Stimulated activated CD4-positive, alpha-beta T cell treated with anti-CD3 and anti-CD28 coated beads, TNF-alpha, amount 100 ng/mL, for 24 hours (primary cell): Measurements from ENCODE around the gene SEMA5A.

Experiments
- DNase-seq, 3 experiments: peaks; one replicate each; pipeline ENCODE4 v3.0.0-alpha.2; 2020; ENCODE audit warnings: low read depth in 3 of 3

The SEMA5A gene

DNA sequence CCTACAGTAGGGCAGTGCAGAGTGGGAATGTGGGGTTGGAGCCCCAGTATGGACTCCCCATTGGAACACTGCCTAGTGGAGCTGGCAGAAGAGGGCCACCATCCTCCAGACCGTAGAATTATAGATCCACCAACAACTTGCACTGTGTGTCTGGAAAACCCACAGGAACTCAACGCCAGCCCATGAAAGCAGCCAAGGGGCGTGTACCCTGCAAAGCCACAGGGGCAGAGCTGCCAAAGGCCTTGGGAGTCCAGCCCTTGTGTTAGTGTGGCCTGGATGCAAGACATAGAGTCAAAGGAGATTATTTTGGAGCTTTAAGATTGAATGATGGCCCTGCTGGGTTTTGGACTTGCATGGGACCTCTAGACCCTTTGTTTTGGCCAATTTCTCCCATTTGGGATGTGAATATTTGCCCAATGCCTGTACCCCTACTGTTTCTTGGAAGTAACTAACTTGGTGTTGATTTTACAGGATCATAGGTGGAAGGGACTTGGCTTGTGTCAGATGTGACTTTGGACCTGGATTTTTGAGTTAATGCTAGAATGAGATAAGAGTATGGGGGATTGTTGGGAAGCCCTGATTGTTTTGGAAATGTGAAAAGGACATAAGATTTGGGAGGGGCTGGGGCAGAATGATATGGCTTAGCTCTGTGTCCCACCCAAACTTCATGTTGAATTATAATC is 266.8 kb downstream of the SEMA5A start:
- DNase-seq, result no peak

DNA sequence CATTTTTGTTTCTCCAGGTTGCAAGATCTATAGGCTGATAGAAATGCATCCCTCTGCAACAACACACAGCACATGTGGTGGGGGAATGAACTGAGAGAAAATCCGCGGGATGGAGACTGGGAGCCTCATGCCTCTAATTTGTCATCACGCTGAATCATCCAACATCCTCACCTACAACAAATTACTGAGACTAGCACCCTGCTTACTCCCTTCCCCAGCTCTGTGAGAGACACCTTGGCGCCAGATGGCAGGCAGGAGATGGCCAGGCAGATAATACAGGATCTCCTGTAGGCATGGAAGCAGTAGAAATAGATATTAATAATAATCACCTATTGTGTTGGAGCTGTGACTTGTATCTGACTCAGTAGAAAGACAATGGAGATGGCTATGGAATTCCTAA is 276.9 kb downstream of the SEMA5A start:
- DNase-seq, result no peak

DNA sequence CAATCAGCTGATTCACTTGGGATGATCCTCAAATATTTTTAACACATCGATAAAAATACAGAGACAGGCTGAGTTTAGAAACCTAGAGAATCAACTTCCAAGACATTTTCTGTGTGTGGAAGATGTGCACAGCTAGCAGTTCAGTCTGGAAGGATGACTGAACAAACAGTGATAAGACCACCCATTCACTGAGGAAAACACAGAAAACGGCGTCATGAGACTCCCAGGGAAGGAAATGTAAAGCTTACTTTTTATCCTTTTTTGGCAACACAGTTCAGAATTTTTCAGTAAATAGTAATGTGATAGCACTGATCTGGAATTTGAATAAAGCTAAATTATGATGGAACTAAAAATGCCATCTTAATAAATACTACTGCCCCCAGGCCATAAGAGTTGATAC is 277.6 kb downstream of the SEMA5A start:
- no peak for DNase-seq

DNA sequence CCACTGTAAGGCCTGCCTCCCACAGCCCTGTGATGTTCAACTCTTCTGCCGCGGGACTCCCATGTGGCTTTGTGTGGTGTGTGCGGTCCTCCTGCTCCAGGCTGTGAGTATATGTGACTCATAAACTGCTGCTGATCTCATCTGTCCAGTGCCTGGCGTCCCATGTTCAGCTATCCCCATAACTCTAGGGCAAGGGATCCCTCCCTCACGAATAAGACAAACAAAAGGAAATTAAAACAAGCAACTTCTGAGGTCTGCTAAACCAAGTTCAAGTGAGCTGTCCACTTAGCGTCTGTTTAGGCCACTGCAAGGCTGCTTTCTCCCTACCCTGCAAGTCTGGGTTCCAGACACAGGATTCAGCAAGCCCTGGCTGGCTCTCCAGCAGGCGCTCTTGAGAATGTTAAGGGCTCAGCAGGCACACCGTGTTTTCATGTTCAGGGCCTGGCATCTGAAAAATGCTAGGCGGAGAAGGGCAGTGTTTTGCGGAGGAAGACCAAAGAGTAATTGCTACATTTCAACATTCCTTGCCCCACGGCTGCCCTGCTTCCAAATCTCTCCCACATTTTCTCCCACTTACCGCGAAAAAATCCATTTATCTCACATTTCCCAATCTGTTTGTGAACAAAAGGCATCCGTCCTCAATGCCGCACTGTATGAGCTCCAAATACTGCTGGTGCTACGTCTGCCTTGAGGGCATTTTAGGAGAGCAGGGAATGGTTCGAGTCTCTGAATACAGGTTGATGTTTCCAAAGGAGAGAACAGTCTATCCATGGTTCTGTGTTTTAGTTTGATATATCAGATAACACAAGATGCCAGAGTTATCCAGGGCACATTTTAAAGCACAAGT is 280.2 kb downstream of the SEMA5A start:
- DNase-seq, result no peak

DNA sequence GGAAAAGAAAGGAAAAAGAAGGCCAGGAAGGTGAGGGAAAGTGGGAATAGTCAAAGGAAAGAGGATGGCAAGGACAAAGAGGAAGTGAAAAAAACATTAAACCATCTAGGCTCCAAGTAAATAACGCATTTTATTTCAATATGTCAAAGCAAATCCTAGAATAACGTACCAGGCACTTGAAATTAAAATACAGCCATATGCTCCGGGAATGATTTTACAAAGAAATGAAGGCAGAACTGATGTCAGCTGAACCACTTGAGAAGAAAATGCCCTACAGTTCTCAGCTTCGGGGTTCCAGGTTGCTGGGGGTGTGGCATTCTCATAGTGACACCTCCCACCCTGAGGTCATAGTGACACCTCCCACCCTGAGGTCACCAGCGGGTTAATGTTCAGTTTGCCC is 281.6 kb downstream of the SEMA5A start:
- DNase-seq, result no peak

DNA sequence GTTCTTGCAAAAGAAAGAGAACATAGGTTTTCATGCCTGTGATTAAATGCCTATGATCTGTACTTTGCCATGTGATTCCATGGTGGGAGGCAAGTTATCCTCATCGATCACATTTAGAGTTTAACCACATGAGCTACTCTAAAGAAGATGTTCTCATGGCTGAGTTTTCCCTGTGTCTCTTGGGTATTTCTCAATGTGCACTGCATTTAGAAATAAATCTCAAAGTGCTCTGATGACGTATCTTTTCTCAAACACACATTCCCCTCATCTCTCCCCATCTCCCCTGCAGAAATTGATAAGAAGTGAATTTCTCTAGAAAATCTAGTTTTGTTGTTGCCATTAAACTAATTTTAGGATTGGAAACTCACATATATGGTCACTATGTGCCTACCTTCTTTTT is 282.2 kb downstream of the SEMA5A start:
- no peak for DNase-seq

DNA sequence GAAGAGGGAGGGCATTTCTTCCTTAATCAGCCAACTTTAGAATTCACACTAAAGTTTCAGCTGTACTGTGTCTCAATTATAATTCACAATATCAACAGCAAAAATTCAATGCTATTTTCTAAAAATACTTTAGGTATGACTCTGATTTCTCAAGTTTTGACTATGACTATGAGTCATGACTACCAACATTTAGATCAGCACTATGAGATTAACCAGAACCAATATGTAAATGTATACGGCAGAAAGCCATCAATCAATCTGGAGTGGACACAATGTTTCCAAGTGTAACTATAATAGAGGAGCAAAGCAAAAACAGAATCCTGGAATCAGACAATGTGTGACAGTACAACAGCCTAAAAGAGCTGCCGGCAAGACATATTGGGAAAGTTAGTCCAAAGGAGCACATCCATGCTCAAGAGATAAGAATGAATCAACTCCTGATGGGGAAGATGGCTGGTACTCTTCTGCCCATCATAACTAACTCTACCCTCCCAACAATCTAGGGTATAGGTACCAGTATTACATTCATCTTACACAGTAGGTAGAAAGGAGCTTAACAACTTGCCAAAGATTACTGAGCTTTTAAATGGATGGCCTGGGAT is 294.4 kb downstream of the SEMA5A start:
- DNase-seq, result no peak

DNA sequence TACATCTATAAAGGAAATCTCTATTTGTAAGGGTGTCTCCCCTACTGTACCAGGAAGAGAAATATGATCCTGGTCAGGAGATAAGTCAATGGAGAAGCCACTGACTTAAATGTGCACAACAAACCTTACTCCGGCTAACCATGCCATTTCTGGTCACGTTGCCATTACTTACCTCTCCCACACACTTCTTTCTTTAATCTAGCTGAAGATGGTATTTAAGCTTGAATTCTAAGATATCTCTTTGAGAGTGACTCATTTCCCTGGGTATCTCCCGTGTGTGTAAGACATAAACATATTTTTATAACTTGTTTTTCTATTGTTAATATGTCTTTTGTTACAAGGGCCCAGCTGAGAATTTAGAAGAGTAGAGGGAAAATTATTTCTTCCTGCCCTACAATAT is 296.6 kb downstream of the SEMA5A start:
- DNase-seq, result no peak

DNA sequence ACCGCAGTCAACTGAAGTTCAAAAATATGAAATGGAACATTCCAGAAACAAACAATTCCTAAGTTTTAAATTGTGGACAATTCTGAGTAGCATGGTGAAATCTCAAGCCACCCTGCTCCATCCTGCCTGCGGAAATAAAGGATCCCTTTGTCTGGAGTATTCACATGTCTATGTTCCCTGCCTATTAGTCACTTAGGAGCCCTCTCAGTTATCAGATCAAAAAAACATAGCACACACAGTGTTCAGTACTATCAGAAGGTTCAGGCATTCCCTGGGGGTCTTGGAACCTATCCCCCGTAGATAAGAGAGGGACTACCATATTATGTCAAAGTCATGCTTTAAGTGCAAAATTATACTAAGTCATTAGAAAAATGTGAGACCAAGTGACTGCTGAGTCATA is 300.8 kb downstream of the SEMA5A start:
- no peak for DNase-seq

DNA sequence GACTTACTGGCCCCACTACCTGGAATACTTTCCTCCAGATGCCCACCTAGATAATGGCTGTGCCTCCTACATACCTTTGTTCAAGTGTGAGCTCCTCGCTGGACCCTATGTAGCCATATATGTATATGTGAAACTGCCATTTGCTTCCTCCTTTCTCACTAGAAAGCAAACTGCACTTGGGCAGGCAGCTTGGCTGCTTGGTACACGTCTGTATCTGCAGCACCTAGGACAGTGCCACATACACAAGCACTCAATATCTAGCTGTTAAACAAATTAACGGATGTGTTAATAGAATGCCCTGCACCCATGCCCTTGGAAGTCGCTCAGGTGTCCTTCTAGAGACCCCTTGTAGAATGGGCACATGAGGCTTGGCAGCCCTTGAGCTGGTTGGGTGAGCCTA is 301.5 kb downstream of the SEMA5A start:
- DNase-seq, result no peak

DNA sequence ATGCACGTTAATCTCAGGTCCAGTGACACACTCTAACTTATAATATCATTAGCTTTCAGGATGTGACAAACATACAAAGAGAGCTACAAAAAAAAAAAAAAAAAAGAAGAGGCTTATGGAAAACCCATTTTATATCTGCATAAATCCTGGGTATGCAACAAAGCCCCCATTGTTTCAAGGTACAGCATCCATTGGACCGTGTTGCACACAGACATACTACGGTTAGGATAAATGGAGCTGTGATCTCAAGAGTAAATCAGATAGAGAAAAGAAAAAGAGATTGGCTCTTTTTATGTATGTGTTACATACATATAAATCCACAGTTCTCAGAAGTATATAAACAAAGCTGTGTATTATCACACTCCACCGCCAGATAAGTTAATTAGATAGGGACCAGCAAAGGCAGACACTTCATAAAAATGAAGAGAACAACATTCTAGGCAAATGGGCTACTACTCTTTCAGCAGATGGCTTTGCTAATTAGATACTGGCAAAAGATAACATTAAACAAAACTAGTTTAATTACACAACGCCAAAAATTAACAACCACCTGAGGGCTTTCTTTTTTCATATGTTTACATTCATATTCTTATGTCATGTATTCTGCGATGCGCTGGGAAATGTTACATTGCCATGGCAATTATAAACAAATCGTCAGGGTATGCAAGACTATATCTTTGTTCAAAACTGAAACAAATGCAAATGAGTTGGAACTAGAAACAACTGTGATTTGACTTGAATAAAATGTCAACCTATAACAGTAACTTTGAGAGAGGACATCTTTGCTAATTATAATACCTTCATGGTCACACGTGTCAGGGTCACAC is 304.2 kb downstream of the SEMA5A start:
- DNase-seq, result no peak

DNA sequence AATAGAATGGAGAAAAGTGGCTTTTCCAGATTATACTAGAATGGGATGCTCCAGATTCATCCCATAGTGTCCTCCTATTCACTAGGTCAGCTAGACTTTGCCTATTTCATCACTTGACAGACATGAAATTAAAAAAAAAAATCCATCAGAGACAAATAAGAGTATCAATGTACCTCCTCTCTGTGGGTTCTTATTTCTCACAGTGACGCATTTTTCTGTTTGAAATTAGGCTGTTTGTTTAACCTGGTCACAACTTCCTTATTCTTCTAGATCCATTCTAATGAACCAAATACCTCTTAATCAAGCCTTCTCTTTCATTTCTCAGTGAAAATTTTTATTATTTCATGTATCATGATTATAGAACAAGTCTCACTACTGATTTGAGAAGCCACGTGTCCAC is 305.4 kb downstream of the SEMA5A start:
- DNase-seq, result no peak

DNA sequence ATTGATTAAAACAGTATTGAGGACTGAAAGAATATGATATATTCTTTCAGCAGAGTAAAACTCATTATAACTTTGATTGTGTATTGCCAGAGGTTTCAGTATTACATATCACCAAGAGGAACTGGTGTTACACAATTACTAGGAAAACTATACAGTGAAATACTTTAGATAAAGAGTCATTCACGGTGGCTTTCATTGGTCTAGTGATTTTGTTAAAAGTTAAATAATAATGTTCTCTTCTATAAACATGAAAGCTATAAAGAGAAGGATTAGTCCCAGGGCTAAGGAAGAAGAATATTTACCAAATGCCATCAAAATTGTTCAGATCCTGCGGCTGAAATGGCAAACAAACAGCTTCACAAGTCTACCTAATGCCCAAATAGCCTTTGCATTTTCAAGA is 306.2 kb downstream of the SEMA5A start:
- DNase-seq, result no peak

DNA sequence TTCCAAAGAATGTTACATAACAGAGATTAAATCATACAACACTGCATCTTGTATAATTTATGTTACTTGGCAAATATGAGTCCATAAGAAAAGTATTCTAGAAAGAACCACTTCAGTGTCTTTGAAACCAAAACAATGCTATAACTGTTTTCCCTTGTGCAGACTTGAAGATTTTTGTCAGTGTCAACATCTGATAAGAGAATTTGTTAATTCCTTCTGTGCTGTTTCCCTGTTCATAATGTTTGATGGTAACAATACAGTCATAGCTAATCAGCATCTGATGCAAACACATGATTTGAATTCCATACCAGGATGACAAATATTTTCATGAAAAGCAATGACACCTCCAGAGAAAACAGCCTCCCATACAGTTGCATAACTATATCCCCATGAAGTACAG is 306.8 kb downstream of the SEMA5A start:
- DNase-seq, result no peak

DNA sequence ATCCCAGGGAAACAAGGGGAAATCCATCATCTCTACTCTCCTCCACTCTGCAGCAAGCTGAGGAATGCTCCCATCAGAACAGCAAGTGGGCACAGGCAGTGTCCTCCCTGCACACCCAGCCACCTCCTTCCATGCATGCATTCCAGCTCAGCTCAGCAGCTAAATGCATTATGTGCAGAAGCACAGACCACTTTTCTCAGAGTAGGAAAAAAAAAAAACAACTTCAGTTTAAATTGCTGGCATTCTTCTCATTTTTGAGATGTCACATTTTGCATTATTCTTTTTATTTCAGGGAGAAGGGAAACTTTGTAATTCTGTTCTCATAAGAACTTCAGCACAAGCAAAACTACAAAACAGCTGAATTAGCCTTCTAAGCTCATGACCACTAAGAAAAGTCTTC is 312.2 kb downstream of the SEMA5A start:
- DNase-seq, result no peak

DNA sequence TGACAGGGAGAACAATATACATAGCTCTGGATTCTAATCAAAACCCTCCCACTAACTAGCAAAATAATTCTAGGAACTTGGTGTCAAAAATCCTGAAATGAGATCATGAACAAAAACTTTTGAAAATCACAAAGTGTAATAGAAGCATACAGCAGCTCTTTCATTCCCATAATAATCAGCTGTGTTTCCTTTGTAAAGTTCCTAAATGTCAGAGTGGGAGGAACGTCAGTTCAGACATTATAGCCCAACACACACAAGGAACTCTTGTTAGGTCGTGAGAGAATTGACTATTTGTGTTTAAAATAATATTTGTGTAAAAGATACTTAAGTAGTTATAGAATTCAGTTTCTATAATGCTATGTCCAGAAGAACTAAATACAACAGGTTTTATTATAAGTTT is 312.8 kb downstream of the SEMA5A start:
- DNase-seq, result no peak

DNA sequence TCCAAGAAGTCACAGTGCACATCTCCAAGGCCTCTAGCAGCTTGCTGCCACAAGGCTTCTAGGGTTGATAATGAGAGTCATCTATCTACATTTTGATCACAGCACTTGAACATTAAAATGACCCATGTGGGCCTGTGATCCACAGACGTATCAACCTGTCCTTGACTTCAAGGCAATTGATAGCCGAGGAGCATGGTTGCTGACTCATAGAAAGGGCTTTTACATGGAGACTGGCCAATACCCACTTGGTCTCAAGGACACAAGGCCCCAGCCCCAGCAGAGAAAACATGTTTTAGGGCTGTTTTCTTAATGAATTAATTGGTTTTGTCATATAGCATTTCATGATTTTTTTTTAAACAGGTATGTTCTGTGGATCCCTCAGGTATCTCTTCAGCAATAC is 314.0 kb downstream of the SEMA5A start:
- DNase-seq, result no peak

DNA sequence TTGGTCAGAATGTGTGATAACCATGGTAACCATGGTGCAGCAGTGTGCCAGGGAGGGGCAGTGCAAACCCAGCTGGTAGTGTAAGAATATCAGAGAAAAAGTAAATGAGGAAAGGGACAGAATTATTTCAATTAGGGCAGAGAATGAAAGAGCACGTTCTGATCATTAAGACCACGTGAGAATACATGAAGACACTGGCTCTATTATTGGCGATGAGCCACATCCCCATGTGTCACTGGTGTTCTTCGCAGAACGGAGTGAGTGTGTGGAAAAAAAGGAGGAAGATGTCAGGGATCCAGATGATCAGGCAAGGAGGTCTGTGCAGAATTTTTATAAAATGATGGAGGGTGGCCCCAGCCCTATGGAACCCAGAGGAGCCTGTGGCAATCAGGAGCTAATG is 315.5 kb downstream of the SEMA5A start:
- no peak for DNase-seq

DNA sequence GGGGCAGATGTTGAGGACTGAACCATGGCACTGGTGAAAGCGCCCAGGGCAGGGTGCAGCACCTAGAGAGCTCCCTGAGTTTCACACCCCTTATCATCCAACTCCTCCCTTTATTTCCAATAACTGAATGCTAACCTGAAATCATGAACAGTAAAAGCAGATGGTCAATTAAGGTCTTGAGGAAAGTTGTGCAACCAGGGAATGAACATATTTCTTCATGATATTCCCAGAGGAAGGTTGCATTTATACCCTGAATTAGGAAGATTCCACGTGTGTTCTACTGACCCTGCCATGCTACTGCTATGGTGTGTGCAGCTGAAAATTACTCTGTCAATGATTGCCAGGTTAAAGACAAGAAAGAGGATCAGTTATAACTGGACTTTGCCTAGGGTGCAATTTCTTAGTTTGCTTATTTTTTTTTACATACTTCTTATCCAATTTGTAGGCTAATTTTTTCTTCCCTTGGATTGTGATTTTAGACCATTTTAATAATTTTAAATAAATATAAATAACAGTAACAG is 319.8 kb downstream of the SEMA5A start:
- DNase-seq, result no peak

DNA sequence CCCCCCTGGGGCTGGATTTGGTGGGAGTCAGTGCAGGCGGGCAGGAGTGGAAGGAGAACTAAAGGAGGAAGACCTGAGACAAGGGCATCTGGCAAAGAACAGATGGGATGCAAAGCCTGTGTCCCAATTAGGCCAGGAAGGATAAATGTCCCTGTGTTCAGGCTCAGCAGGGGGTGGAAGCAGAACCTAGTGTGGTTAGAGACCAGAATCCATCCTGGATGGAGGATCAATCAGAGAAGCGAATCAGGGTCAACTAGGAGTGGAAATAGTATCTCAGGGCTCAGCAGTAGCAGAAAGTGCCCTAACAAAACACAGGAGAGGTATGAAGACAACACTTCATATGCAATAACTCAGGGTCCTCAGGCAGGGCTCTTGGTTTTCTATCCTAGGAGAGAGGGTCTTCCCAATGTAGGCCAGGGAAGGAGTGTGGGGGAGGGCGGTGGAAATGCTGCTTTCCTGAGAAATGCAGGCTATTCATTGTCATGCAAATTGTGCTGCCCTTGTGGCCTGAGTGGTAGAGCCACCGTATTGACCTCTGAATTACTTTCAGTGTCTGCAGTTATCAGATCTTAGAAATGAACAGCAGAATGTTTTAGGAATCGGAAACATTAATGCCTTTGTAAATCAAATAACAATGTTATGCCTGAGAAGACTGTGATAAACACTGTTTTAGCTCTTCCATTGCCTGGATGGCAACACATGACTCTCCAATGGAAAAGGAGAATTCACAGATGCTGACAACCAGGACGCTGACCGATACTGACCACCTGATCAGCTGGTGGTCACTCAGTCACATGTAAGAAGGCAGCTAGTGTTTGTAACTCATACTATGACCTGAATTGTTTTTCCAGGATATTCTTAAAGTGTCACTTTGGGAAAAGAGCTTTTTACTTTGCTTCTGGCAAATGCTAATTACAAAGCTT is 323.6 kb downstream of the SEMA5A start:
- DNase-seq, result no peak

DNA sequence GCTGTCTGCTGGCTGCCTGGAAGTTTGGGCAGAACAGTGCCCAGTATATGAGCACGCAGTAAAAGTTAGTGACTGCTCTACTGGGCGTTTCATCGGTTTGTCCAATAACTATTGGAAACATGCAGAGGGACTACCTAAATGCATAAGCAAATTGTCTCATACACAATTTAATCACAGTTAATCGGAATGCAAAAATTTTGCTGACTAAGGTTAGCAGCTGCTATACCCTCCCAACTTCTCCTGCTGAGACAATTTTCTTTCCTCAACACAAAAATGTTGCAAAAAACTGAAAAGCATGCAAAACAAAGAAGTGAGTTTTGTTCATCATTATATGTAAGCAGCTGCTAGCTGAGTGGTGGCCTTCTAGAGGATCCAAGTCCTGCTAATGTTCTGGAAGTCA is 327.5 kb downstream of the SEMA5A start:
- DNase-seq, result no peak
